GM12878 (cell line): ENCODE measurements around the gene NAMPT. TPM values are rescaled to one million over a fixed set of nuclear protein-coding genes. Genes with fewer than 3 reads are reported as not detected.

Experiments
- ATAC-seq: fragments of 200-7000 bp; cut with Tn5 transposase; 3 replicates; pipeline ENCODE4 v1.9.1; 2020; ENCODE audit warnings: mild to moderate bottlenecking, moderate library complexity
- BruUV-seq: library from RNA; stranded (reverse); fragments of 400-500 nt; replicated peaks from 2 replicates; lab custom pipeline; 2021; lab: Mats Ljungman, UMichigan
- CTCF ChIA-PET: fragments of 300-600 bp; sonication (Branson Sonifier 250); formaldehyde crosslinking; extraction: SDS; loops from one replicate; lab custom pipeline; 2021; ENCODE audit warnings: inconsistent platforms; lab: Yijun Ruan, JAX
- POLR2A ChIA-PET: fragments of 350-600 bp; formaldehyde crosslinking; extraction: SDS; loops from one replicate; lab custom pipeline; 2021; ENCODE audit warnings: inconsistent platforms; lab: Charles Lee
- RAD21 ChIA-PET: fragments of 300-600 bp; sonication (Branson Sonifier 250); formaldehyde crosslinking; loops from one replicate; lab custom pipeline; 2023; ENCODE audit warnings: antibody characterized with exemption; ENCODE audit not compliant: unreplicated experiment; lab: Charles Lee
- SMC1A ChIA-PET: fragments of 300-600 bp; sonication (Branson Sonifier 250); formaldehyde crosslinking; loops from one replicate; lab custom pipeline; 2023; ENCODE audit not compliant: unreplicated experiment, uncharacterized antibody; lab: Charles Lee
- DNase-seq: peaks from one replicate; pipeline ENCODE4 v3.0.0-alpha.2; 2011; ENCODE audit warnings: low read depth, low spot score
- FAIRE-seq: peaks from 3 replicates; lab custom pipeline; 2011; peaks lifted over from hg19 to GRCh38; lab: Jason Lieb, UNC
- H2AFZ ChIP-seq: 2 replicates; pipeline ENCODE4 v1.6.0; 2011; ENCODE audit warnings: low read depth, low read length, control low read depth; ENCODE audit not compliant: control insufficient read depth
- H3K27ac ChIP-seq: 2 replicates; pipeline ENCODE4 v1.5.1; 2011; ENCODE audit warnings: control low read depth; ENCODE audit not compliant: control insufficient read depth, insufficient read depth
- H3K27me3 ChIP-seq, 2 experiments: replicated peaks in 1 of 2; 2 replicates each; pipeline versions ENCODE4 v1.6.0 to v1.6.1; 2011; ENCODE audit warnings: low read length in 1 of 2; ENCODE audit not compliant: control insufficient read depth in 2 of 2, insufficient read depth in 2 of 2
- H3K36me3 ChIP-seq, 2 experiments: 2 replicates each; pipeline ENCODE4 v1.5.1; 2011; ENCODE audit warnings: low read length in 1 of 2; ENCODE audit not compliant: control insufficient read depth in 2 of 2, insufficient read depth in 2 of 2
- H3K4me1 ChIP-seq: 2 replicates; pipeline ENCODE4 v1.6.1; 2011; ENCODE audit warnings: mild to moderate bottlenecking, low read length, moderate library complexity, mixed read lengths; ENCODE audit not compliant: control insufficient read depth, insufficient read depth
- H3K4me2 ChIP-seq: 2 replicates; pipeline ENCODE4 v1.6.0; 2011; ENCODE audit warnings: control low read depth; ENCODE audit not compliant: control insufficient read depth, insufficient read depth
- H3K4me3 ChIP-seq: fragments of 200-600 bp; sonication (generic); 2 replicates; pipeline ENCODE4 v1.5.1; 2016
- H3K79me2 ChIP-seq: 2 replicates; pipeline ENCODE4 v1.6.0; 2011; ENCODE audit warnings: low read length; ENCODE audit not compliant: control insufficient read depth, insufficient read depth
- H3K9ac ChIP-seq: 2 replicates; pipeline ENCODE4 v1.8.0; 2011; ENCODE audit warnings: low read length, control low read depth, mixed read lengths; ENCODE audit not compliant: control insufficient read depth, insufficient read depth
- H3K9me3 ChIP-seq: replicated peaks from 3 replicates; pipeline ENCODE4 v1.5.1; 2011; ENCODE audit warnings: mild to moderate bottlenecking, low read length; ENCODE audit not compliant: control insufficient read depth, insufficient read depth
- H4K20me1 ChIP-seq: 2 replicates; pipeline ENCODE4 v1.6.0; 2011; ENCODE audit not compliant: control insufficient read depth, insufficient read depth
- NBN ChIP-seq: fragments of 450-650 bp; IDR thresholded peaks from 2 replicates; pipeline ENCODE4 v1.6.1; 2016
- RAD21 ChIP-seq: IDR thresholded peaks from 2 replicates; pipeline ENCODE4 v1.6.1; 2011; ENCODE audit warnings: mild to moderate bottlenecking, low read depth, low read length, moderate library complexity; ENCODE audit not compliant: insufficient read depth
- SIX5 ChIP-seq: IDR thresholded peaks from 2 replicates; pipeline ENCODE4 v1.6.1; 2011; ENCODE audit warnings: mild to moderate bottlenecking, low read depth, low read length, moderate library complexity; ENCODE audit not compliant: severe bottlenecking
- SMAD1 ChIP-seq: fragments of 450-650 bp; IDR thresholded peaks from 2 replicates; pipeline ENCODE4 v1.6.1; 2018; ENCODE audit warnings: mild to moderate bottlenecking, low read depth; ENCODE audit not compliant: partially characterized antibody
- SMARCA5 ChIP-seq: fragments of 450-650 bp; IDR thresholded peaks from 2 replicates; pipeline ENCODE4 v1.6.1; 2017; ENCODE audit warnings: mild to moderate bottlenecking
- TCF12 ChIP-seq: IDR thresholded peaks from 2 replicates; pipeline ENCODE4 v1.6.1; 2011; ENCODE audit warnings: low read depth, mild to moderate bottlenecking, low read length
- ZNF217 ChIP-seq: fragments of 450-650 bp; IDR thresholded peaks from 2 replicates; pipeline ENCODE4 v1.6.1; 2017; ENCODE audit warnings: antibody characterized with exemption, mild to moderate bottlenecking
- ZNF687 ChIP-seq: fragments of 450-650 bp; IDR thresholded peaks from 2 replicates; pipeline ENCODE4 v1.6.1; 2017; ENCODE audit warnings: mild to moderate bottlenecking, moderate library complexity
- WGBS: methylation state at CpG from one replicate; pipeline ENCODE4 v1.1.6; 2016; ENCODE audit warnings: low lambda C conversion rate; ENCODE audit not compliant: insufficient replicate concordance, insufficient coverage; ENCODE audit errors: missing lambda C conversion rate; 5-methylcytosine and 5-hydroxymethylcytosine counted together
- in situ Hi-C: fragments of 300-500 bp; cut with MboI; formaldehyde crosslinking; loops from 9 replicates; pipeline ENCODE4 v1.14.3; 2018; ENCODE audit warnings: mixed read lengths
- intact Hi-C: fragments of 100-400 bp; cut with micrococcal nuclease; formaldehyde crosslinking; loops from one replicate; pipeline ENCODE4 v1.14.2; 2022; ENCODE audit not compliant: unreplicated experiment
- polyA plus RNA-seq, 11 experiments: library from polyadenylated mRNA; depleted of rRNA in 4 of 11; unstranded in 6 of 11; stranded (reverse) in 5 of 11; fragments of >200 nt; fragmentation: Nextera tagmentation in 4 of 11; fragmentation: Illumina TruSeq in 1 of 11; extraction: Ambion mirVana in 4 of 11; extraction: Trizol in 1 of 11; gene quantifications; 1 replicate in 1 of 11; 2 replicates in 10 of 11; pipeline versions ENCODE4 v1.2.1 to v1.2.3, GENCODE V29; 2011 to 2016; ENCODE audit warnings: inconsistent platforms in 2 of 11, missing spikeins in 2 of 11, low read depth in 1 of 11
- total RNA-seq, 4 experiments: library from RNA; depleted of rRNA in 3 of 4; stranded (reverse); fragments of >200 nt in 3 of 4; fragmentation: Illumina TruSeq in 1 of 4; extraction: Trizol in 1 of 4; gene quantifications; 2 replicates each; pipeline versions ENCODE4 v1.2.1 to v1.2.3, GENCODE V29; 2013 to 2021
- TF ChIP-seq, protein P1 (sequence below): IDR thresholded peaks from 2 replicates; pipeline ENCODE4 v1.6.1; 2011; ENCODE audit warnings: low read depth, mild to moderate bottlenecking, low read length, moderate library complexity, borderline replicate concordance; ENCODE audit errors: extremely low read depth

Gene NAMPT
- total and polyA plus RNA-seq, 10 of the 15 experiments (the other 5 are each of a cell fraction or from before 2014, with no cell fraction given), result 28.3 to 173 (median 75.0) TPM

DNA sequence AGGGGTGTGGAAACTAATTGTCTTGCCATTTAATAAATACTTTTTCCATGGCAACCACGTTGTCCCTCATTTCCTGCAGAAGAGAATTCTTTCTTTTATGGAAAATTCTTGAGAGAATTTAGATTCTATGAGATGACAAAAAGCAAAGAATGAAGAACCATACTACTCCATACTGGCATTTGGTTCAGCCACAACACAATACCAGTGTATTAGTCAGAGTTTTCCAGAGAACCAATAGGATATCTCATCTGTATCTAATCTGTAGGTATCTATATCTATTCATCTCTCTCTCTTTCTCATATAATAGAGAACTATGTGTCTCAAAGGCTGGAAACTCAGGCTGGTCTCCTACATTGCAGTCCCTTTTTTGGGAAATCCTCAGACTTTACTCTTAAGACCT lies 44.6 kb upstream of the NAMPT start (continued):
- TF ChIP-seq ZNF687 (no peak), SIX5 (no peak), RAD21 (no peak), ZNF217 (no peak), NBN (no peak), SMAD1 (no peak)

DNA sequence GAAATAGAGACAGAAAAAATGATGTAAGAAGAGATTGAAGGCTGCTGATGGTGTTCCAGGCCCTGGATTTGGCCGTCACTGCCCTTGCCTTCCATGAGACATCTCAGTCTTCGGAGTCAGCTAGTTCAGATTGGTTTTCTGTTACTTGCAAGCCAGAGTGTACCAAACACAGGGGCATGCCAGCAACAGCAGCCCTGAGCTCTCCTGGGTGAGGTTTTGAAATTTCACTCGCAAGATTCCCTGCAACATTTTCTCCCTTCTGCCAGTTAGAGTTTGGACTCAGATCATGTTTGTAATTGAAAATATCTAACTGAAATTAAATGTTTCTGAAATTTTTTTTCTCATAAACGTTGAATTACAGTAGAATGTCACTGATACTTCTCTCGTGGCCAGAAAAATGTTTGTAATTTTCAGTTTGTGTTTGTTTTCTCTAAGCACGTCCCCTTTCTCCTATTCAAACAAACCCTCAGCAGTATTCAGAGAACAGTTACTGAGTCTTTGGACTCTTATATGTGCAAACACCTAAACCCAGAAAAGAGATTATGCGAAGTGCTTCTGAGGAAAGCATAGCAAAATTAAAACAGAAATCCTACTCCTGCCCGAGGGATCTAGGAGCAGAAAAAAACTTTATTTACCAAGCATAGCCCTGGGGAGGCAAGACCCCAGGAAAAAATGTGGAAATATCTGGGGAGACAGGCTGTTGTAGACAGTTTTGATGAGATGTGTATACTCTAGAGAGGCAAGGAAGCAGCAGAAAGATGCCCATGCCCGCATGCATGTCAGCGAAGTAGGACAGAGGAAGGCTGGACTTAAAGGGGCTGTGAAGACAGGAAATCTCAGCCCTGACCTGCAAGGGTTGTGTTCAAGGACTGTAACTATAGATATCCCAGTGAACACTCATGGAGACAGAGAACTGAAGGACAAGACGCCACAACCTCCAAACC lies 43.0 kb upstream of the NAMPT start:
- intact Hi-C loops, result no loop called here
- CTCF ChIA-PET, result interaction anchor here (2.6 kb wide), 1 partner anchor 135 kb away, joined by 5 read pairs; no protein-coding TSS in a partner anchor
- RAD21 ChIA-PET, result interaction anchor here (0.6 kb wide), 1 partner anchor 59 kb away, joined by 4 read pairs; no protein-coding TSS in a partner anchor

More for the DNA sequence above, 43.0 kb upstream of the NAMPT start:
- H3K79me2 ChIP-seq, result no peaks in the 10 kb centered on the region
- no peak overlapping the region for H3K27ac ChIP-seq
- 74% methylated on average over 11 of the region's 11 CpGs for WGBS
- no peaks in the 10 kb centered on the region for H4K20me1 ChIP-seq
- no peak overlapping the region for H3K4me2 ChIP-seq
- DNase-seq (no peak), ATAC-seq (no peak), FAIRE-seq (no peak)
- no peak overlapping the region for H3K4me3 ChIP-seq
- in situ Hi-C loops, result no loop called here
- no peaks in the 10 kb centered on the region for H3K9me3 ChIP-seq
- H3K9ac ChIP-seq, result no peak overlapping the region
- H3K4me1 ChIP-seq, result no peaks in the 10 kb centered on the region
- H2AFZ ChIP-seq, result no peak overlapping the region
- no peaks in the 10 kb centered on the region for H3K36me3 ChIP-seq
- TF ChIP-seq TCF12 (no peak), SMARCA5 (no peak)
- TF ChIP-seq, protein P1, sequence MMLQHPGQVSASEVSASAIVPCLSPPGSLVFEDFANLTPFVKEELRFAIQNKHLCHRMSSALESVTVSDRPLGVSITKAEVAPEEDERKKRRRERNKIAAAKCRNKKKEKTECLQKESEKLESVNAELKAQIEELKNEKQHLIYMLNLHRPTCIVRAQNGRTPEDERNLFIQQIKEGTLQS, result no peak
- SMC1A ChIA-PET, result interaction anchor here (1.2 kb wide), 1 partner anchor 131 kb away, joined by 3 read pairs; no protein-coding TSS in a partner anchor
- BruUV-seq, result no TSS peak
- POLR2A ChIA-PET, result no interaction called here
- no peaks in the 10 kb centered on the region for H3K27me3 ChIP-seq
